ENCODE data around the gene AATF. TPM values are rescaled to one million over a fixed set of nuclear protein-coding genes. Genes with fewer than 3 reads are reported as not detected.

The AATF gene
- total RNA-seq, 4 donors from 2014 or later: 16.5 to 54.2 (median 26.9) TPM

GRCh38 chr17:37081287-37081686 is 132.5 kb downstream of the AATF start:
- no peak overlapping the region for H3K4me3 ChIP-seq
- WGBS, 2 donors (ENCODE audit: low coverage in 1 of 2): 89 to 100% methylated on average over 1 to 5 of the region's 5 CpGs
- peaks cover 0 to 4% of the 10 kb centered on the region in 2 donors for H3K9me3 ChIP-seq
- no peaks in the 10 kb centered on the region for H3K27me3 ChIP-seq
- H3K4me1 ChIP-seq: no peaks in the 10 kb centered on the region
- no peak for DNase-seq
- TF ChIP-seq POLR2AphosphoS5 (IDR thresholded peaks at IDR 0.05) (no peak), EP300 (IDR thresholded peaks at IDR 0.05; ENCODE audit: low read depth) (no peak), CTCF (IDR thresholded peaks at IDR 0.05) (no peak), POLR2A (IDR thresholded peaks at IDR 0.05) (no peak)
- no peaks in the 10 kb centered on the region for H3K36me3 ChIP-seq
- in situ Hi-C loops (cut with MboI; ENCODE audit: low pct_ligation_motif_present in 1 of 4, low pct_unique_long_range_greater_than_20kb in 1 of 4, low sequenced_read_pairs in 3 of 4) (no loop called here), intact Hi-C loops (cut with DNase I; ENCODE audit: low total_unique reads) (no loop called here)
- no peak overlapping the region for H3K27ac ChIP-seq

- in situ Hi-C loops (cut with MboI; ENCODE audit: low pct_ligation_motif_present in 1 of 4, low pct_unique_long_range_greater_than_20kb in 1 of 4, low sequenced_read_pairs in 3 of 4) (no loop called here), intact Hi-C loops (cut with DNase I; ENCODE audit: low total_unique reads) (no loop called here)
- Histone ChIP-seq H3K27ac (no peak overlapping the region), H3K4me3 (no peak overlapping the region), H3K27me3 (no peaks in the 10 kb centered on the region), H3K4me1 (no peaks in the 10 kb centered on the region), H3K36me3 (peaks cover 0 to 6% (median 0%) of the 10 kb centered on the region in 4 donors), H3K9me3 (peaks cover 0 to 4% of the 10 kb centered on the region in 2 donors)
- TF ChIP-seq CTCF (IDR thresholded peaks at IDR 0.05) (no peak), EP300 (IDR thresholded peaks at IDR 0.05; ENCODE audit: low read depth) (no peak), POLR2AphosphoS5 (IDR thresholded peaks at IDR 0.05) (no peak), POLR2A (IDR thresholded peaks at IDR 0.05) (no peak)
- 60 to 91% methylated on average over 2 to 8 of the region's 8 CpGs for WGBS, 2 donors (ENCODE audit: low coverage in 1 of 2)
- no peak for DNase-seq
These were observed 133.6 kb downstream of the AATF start for GRCh38 chr17:37082311-37082860.

GRCh38 chr17:37082985-37083384 is 134.2 kb downstream of the AATF start:
- DNase-seq: no peak
- H3K27ac ChIP-seq: no peak overlapping the region
- peaks cover 0 to 4% of the 10 kb centered on the region in 2 donors for H3K9me3 ChIP-seq
- no peaks in the 10 kb centered on the region for H3K4me1 ChIP-seq
- no peak for TF ChIP-seq EP300 (IDR thresholded peaks at IDR 0.05; ENCODE audit: low read depth)
- TF ChIP-seq POLR2AphosphoS5 (IDR thresholded peaks at IDR 0.05): no peak
- TF ChIP-seq POLR2A (IDR thresholded peaks at IDR 0.05): no peak
- TF ChIP-seq CTCF (IDR thresholded peaks at IDR 0.05): no peak
- H3K27me3 ChIP-seq: no peaks in the 10 kb centered on the region
- WGBS, 2 donors (ENCODE audit: low coverage in 1 of 2): 89 to 100% methylated on average over 3 to 4 of the region's 4 CpGs
- in situ Hi-C loops (cut with MboI; ENCODE audit: low pct_ligation_motif_present in 1 of 4, low pct_unique_long_range_greater_than_20kb in 1 of 4, low sequenced_read_pairs in 3 of 4): no loop called here
- H3K4me3 ChIP-seq: no peak overlapping the region
- intact Hi-C loops (cut with DNase I; ENCODE audit: low total_unique reads): no loop called here
- H3K36me3 ChIP-seq: peaks cover 0 to 6% (median 0%) of the 10 kb centered on the region in 4 donors

GRCh38 chr17:37083456-37083855 is 134.7 kb downstream of the AATF start:
- H3K27ac ChIP-seq: no peak overlapping the region
- DNase-seq: no peak
- no peaks in the 10 kb centered on the region for H3K27me3 ChIP-seq
- no peaks in the 10 kb centered on the region for H3K4me1 ChIP-seq
- 78 to 84% methylated on average over 4 to 6 of the region's 6 CpGs for WGBS, 2 donors (ENCODE audit: low coverage in 1 of 2)
- H3K36me3 ChIP-seq: peaks cover 0 to 6% (median 0%) of the 10 kb centered on the region in 4 donors
- in situ Hi-C loops (cut with MboI; ENCODE audit: low pct_ligation_motif_present in 1 of 4, low pct_unique_long_range_greater_than_20kb in 1 of 4, low sequenced_read_pairs in 3 of 4): no loop called here
- H3K9me3 ChIP-seq: peaks cover 0 to 4% of the 10 kb centered on the region in 2 donors
- intact Hi-C loops (cut with DNase I; ENCODE audit: low total_unique reads): no loop called here
- no peak for TF ChIP-seq CTCF (IDR thresholded peaks at IDR 0.05)
- no peak for TF ChIP-seq POLR2A (IDR thresholded peaks at IDR 0.05)
- TF ChIP-seq POLR2AphosphoS5 (IDR thresholded peaks at IDR 0.05): no peak
- no peak for TF ChIP-seq EP300 (IDR thresholded peaks at IDR 0.05; ENCODE audit: low read depth)
- no peak overlapping the region for H3K4me3 ChIP-seq

All from transverse colon (tissue), 4 donors.